Measurements from ENCODE around the gene CDH13. TPM values are rescaled to one million over a fixed set of nuclear protein-coding genes. Genes with fewer than 3 reads are reported as not detected.

Gene CDH13
- total and polyA plus RNA-seq, 9 of the 15 experiments (the other 6 are each of a cell fraction or from before 2014, with no cell fraction given), result 0.03 TPM; not detected in 8

- TF ChIP-seq ZBTB40 (IDR thresholded peaks at IDR 0.05), result peak; percentile 95
- TF ChIP-seq ZBTB40 (CRISPR knock-in tag; IDR thresholded peaks at IDR 0.05), result peak; percentile 76
- peak; percentile 62 for TF ChIP-seq RBM25 (IDR thresholded peaks at IDR 0.05; ENCODE audit: low read depth, low read length, severe bottlenecking)
- TF ChIP-seq NUFIP1 (IDR thresholded peaks at IDR 0.05; ENCODE audit: partially characterized antibody), result no peak
Observed at GRCh38 chr16:83789642-83790401, 1163.1 kb downstream of the CDH13 start (continued).

All from K562 (cell line).